Kidney (tissue), 14 donors: ENCODE data around the gene MAP3K19. TPM values are rescaled to one million over a fixed set of nuclear protein-coding genes. Genes with fewer than 3 reads are reported as not detected.

ENCODE experiments used
- DNase-seq, 5 donors: peaks; one replicate each; pipeline ENCODE4 v3.0.0-alpha.2; 2013 to 2020
- FAIRE-seq: peaks from 2 replicates; lab custom pipeline; 2012; peaks lifted over from hg19 to GRCh38; lab: Jason Lieb, UNC
- H3K27ac ChIP-seq, 2 donors: one replicate each; pipeline ENCODE4 v1.7.0; 2013; ENCODE audit warnings: low read depth in 2 of 2, low read length in 2 of 2, inconsistent platforms in 1 of 2
- H3K27me3 ChIP-seq: one replicate; pipeline ENCODE4 v1.7.1; 2013; ENCODE audit warnings: low read length, inconsistent platforms; ENCODE audit not compliant: control insufficient read depth, insufficient read depth
- H3K36me3 ChIP-seq, 3 donors: one replicate each; pipeline versions ENCODE4 v1.7.0 to v1.7.1; 2013; ENCODE audit warnings: low read length in 3 of 3, control low read depth in 1 of 3, inconsistent platforms in 1 of 3; ENCODE audit not compliant: insufficient read depth in 3 of 3, control insufficient read depth in 2 of 3
- H3K4me1 ChIP-seq, 3 donors: one replicate each; pipeline versions ENCODE4 v1.7.0 to v1.7.1; 2013; ENCODE audit warnings: low read length in 3 of 3, inconsistent platforms in 1 of 3, low read depth in 1 of 3; ENCODE audit not compliant: control insufficient read depth in 2 of 3, insufficient read depth in 2 of 3
- H3K4me3 ChIP-seq, 3 donors: one replicate each; pipeline versions ENCODE4 v1.7.0 to v1.8.1; 2013; ENCODE audit warnings: low read length in 3 of 3, control low read depth in 1 of 3, inconsistent platforms in 1 of 3
- H3K9ac ChIP-seq, 3 donors: one replicate each; pipeline versions ENCODE4 v1.7.0 to v1.7.1; 2013; ENCODE audit warnings: low read length in 3 of 3, control low read depth in 1 of 3, inconsistent platforms in 1 of 3
- H3K9me3 ChIP-seq, 3 donors: one replicate each; pipeline versions ENCODE4 v1.7.0 to v1.7.1; 2013; ENCODE audit warnings: low read length in 3 of 3, control low read depth in 1 of 3, inconsistent platforms in 1 of 3; ENCODE audit not compliant: control insufficient read depth in 2 of 3, insufficient read depth in 1 of 3
- CTCF ChIP-seq: IDR thresholded peaks from 3 replicates; pipeline ENCODE4 v1.5.1; 2012; ENCODE audit warnings: mild to moderate bottlenecking, moderate library complexity, borderline replicate concordance; ENCODE audit not compliant: insufficient read depth; ENCODE audit errors: extremely low read depth
- intact Hi-C: fragments of 100-400 bp; cut with DNase I; formaldehyde crosslinking; loops from one replicate; pipeline ENCODE4 v1.11.1; 2022
- polyA plus RNA-seq: library from polyadenylated mRNA; stranded (reverse); fragments of 350-450 nt; fragmentation: Illumina TruSeq; extraction: RNeasy Lipid Tissue Mini Kit (QIAGEN cat#74804); gene quantifications from one replicate; pipeline ENCODE4 v1.2.3, GENCODE V29; 2014; ENCODE audit warnings: low read depth, low replicate concordance; ENCODE audit not compliant: insufficient read depth
- total RNA-seq: library from RNA; stranded (reverse); fragmentation: NEBNext Ultra II Directional; extraction: Animal tissue kit (Norgen Biotek cat#: 25700); gene quantifications from one replicate; pipeline ENCODE4 v1.2.1, GENCODE V29; 2021
- donor health status: control.
- donor health status: control.
- donor health status: control.
- donor health status: control.
- donor health status: control.
- donor health status: DM: yes; HTN: yes; CAD: no.
- donor health status: Normal renal cell carcinoma (clear cell type).

The MAP3K19 gene
- total and polyA plus RNA-seq, 2 donors from 2014 or later = not detected

GRCh38 chr2:134949981-134950708, 97.1 kb downstream of the MAP3K19 start:
- no peak for DNase-seq
- no peaks in the 10 kb centered on the region for H3K9me3 ChIP-seq
- FAIRE-seq = no peak

GRCh38 chr2:134946073-134946472, 101.2 kb downstream of the MAP3K19 start:
- FAIRE-seq = no peak
- Histone ChIP-seq H3K36me3 (peaks cover 4 to 22% (median 11%) of the 10 kb centered on the region in 3 donors), H3K9me3 (no peaks in the 10 kb centered on the region), H3K4me3 (no peak overlapping the region), H3K9ac (no peak overlapping the region), H3K27ac (no peak overlapping the region), H3K27me3 (no peaks in the 10 kb centered on the region), H3K4me1 (no peaks in the 10 kb centered on the region)
- DNase-seq = no peak
- TF ChIP-seq CTCF = no peak
- intact Hi-C loops = no loop called here

More at GRCh38 chr2:134949981-134950708, 97.1 kb downstream of the MAP3K19 start:
- no peak overlapping the region for H3K4me3 ChIP-seq
- H3K4me1 ChIP-seq = no peaks in the 10 kb centered on the region
- TF ChIP-seq CTCF = no peak
- H3K36me3 ChIP-seq = peaks cover 10 to 49% (median 21%) of the 10 kb centered on the region in 3 donors
- H3K9ac ChIP-seq = no peak overlapping the region
- intact Hi-C loops = no loop called here
- H3K27ac ChIP-seq = no peak overlapping the region
- H3K27me3 ChIP-seq = no peaks in the 10 kb centered on the region

- FAIRE-seq = no peak
These were observed 102.3 kb downstream of the MAP3K19 start for GRCh38 chr2:134944975-134945374.

More at GRCh38 chr2:134944975-134945374, 102.3 kb downstream of the MAP3K19 start:
- no peaks in the 10 kb centered on the region for H3K9me3 ChIP-seq
- no peaks in the 10 kb centered on the region for H3K4me1 ChIP-seq
- DNase-seq = no peak
- no peak overlapping the region for H3K27ac ChIP-seq
- H3K36me3 ChIP-seq = peaks cover 0 to 15% (median 12%) of the 10 kb centered on the region in 3 donors
- intact Hi-C loops = no loop called here
- no peak for TF ChIP-seq CTCF
- no peaks in the 10 kb centered on the region for H3K27me3 ChIP-seq
- no peak overlapping the region for H3K4me3 ChIP-seq
- no peak overlapping the region for H3K9ac ChIP-seq
